ENCODE data around the gene AKR1C2.
"Not testable (repeated sequence)": the region's sequence is repeated elsewhere in the genome, so short reads cannot be mapped to it uniquely, and the experiment has no call there.

DNA sequence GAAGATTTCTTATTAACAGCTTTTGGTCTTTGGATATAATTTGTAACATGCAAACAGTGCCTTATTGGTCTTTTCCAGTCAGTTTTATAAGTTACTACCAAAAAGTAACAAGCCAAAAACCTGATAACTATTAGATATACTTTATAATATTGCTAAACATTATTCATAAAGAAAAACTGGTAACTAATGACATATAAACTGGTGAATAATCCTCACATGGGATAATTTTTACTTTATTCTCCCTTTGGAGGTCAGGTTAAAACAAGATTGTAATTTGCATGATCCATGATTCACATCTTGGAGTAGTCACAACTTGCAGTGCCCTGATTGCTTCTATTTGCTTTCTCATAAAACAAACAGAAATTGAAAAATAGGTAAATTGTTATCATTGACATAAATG, 844 bp upstream of the AKR1C2 start:
- TF ChIP-seq, protein P1, sequence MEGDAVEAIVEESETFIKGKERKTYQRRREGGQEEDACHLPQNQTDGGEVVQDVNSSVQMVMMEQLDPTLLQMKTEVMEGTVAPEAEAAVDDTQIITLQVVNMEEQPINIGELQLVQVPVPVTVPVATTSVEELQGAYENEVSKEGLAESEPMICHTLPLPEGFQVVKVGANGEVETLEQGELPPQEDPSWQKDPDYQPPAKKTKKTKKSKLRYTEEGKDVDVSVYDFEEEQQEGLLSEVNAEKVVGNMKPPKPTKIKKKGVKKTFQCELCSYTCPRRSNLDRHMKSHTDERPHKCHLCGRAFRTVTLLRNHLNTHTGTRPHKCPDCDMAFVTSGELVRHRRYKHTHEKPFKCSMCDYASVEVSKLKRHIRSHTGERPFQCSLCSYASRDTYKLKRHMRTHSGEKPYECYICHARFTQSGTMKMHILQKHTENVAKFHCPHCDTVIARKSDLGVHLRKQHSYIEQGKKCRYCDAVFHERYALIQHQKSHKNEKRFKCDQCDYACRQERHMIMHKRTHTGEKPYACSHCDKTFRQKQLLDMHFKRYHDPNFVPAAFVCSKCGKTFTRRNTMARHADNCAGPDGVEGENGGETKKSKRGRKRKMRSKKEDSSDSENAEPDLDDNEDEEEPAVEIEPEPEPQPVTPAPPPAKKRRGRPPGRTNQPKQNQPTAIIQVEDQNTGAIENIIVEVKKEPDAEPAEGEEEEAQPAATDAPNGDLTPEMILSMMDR (IDR thresholded peaks at IDR 0.05) = not testable (repeated sequence)
- TF ChIP-seq POLR2A (IDR thresholded peaks at IDR 0.05) = not testable (repeated sequence)
